ENCODE measurements around the gene ATP5F1E.
"Not testable (repeated sequence)": the region's sequence is repeated elsewhere in the genome, so short reads cannot be mapped to it uniquely, and the experiment has no call there.

The ATP5F1E gene

DNA sequence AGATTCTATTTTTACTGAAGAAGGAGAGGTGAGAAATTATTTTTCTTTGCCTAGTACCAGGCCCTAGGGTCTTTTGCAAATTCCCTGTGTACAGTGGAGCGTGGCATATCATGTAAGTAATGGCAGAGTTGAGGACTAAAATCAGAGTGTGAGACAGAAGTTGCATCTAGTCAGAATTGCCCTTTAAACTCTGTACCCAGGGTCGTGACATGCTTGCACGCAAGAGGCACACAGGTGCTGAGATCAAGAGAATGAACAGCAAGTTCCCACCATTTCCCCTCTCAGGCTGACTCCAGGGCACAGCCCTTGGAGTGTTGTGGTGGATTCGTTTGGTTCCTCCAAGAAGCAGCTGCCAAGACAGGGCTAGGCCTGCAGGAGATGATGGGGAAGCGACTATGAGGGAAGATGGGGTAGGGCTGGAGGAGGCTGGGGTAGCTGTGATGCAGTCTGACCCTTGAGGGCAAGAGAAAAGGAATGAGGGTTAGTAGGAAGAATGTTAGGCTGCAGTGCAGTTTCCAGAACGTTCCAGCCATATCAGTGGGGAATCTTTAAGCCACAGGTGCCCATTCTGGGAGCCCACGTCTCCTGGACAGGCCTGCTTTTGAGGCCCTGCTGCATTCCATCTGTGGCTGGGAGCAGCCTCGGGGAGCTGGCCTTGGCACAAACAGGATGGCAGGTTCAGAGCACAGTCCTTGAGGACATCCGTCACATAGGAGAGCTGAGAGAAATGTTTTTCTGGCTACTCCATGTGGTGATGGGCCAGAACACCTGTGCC, 44.2 kb downstream of the ATP5F1E start:
- no peak for DNase-seq

DNA sequence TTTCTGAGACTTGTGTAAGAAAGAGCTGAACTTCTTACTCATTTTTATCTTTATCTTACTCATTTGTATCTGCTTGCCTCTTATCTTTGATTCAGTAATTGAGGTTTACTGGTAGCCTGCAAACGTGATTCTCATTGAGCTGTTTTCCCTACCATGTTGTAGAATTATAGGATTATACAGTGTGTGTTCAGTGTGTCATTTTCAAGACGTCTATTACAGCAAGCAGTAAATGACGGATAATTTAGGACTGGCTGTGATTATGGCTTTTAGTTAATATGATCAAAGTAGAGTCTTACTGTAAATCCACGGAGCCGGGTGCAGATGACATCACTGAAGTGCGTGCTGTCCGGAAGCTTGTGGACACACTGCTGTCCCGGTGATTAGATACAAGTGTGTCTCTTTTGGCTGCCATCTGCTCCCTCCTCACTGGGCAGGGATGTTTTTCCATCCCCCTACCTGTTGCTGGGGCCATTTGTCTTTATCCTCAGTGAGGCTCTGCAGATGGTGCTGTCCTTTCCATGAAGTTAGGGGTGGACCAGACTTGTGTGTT, 45.1 kb downstream of the ATP5F1E start:
- no peak for DNase-seq

GRCh38 chr20:58986286-58986967, 45.7 kb downstream of the ATP5F1E start:
- no peak for DNase-seq

DNA sequence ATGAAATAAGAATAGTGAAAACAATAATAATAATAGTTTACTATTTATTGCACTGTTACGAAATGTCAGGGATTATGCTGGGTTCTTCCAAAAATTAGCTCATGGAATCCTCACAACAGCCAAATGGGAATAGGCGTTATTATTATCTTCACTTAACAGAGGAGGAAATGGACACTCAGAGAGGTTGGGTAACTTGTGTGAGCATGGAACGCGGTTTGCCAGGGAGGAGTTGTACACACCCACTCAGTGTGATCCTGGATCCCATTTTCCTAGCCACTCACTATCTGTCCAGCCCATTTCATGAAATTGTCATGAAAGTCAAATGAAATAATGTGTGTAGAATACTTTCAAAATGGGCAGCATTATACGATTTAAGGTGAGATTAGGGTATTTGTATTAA, 46.5 kb downstream of the ATP5F1E start:
- DNase-seq: no peak

DNA sequence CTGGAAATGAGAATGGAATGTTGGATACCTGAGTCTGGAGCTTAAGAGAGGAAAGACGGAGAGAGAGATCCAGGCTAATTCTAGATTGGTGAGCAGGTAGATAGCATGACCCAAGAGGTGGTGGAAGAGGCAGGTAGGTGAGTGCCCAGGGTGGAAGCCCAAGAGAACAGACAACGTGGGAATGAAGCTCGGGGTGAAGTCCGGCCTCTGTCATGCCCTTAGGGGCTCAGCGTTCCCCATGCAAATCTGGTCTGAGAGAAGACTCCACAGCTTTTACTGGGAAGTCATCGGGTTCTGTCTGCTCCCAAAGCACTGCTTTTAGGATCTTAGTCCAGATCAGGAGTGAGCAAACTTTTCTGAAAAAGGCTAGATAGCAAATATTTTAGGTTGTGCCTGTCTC, 47.4 kb downstream of the ATP5F1E start:
- DNase-seq: no peak

DNA sequence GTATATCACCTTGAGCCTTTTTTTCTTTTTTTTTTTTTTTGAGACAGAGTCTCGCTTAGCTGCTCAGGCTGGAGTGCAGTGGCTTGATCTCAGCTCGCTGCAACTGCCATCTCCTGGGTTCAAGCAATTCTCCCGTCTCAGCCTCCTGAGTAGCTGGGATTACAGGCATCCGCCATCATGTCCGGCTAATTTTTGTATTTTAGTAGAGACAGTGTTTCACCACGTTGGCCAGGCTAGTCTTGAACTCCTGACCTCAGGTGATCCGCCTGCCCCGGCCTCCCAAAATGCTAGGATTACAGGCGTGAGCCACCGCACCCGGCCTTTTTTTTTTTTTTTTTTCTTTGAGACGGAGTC, 49.0 kb downstream of the ATP5F1E start:
- not testable (repeated sequence) for DNase-seq

DNA sequence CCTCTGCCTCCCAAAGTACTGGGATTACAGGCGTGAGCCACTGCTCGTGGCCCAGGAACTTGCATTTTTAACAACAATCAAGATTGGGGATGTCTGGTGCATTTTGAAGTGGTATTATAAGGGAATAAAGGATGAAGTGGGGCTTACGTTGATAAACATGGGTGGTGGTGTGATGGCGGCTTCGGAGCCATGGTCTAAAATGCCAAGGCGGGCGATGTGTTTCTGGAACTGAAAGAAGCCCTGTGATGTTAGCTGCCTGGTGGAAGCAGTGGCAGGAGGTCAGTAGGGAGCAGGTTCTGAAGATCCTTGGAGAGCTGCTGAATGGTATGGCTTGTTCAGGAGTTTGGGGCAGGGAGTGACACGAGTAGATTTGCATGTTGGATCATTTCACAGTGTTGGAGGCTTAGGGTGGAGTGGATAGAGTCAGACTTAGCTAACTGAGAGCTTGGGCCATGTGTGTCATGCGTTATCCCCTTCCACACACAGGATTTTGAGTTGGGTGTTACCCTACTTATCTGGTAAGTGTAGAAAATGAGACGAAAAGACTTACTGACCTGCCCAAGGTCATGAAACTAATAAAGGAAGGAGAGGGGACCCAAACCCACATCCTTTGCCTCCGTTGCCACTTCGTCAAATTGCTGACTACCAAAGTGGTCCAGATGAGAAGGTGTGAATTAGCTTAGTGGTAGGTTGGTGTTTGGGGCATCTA, 49.6 kb downstream of the ATP5F1E start:
- no peak for DNase-seq

DNA sequence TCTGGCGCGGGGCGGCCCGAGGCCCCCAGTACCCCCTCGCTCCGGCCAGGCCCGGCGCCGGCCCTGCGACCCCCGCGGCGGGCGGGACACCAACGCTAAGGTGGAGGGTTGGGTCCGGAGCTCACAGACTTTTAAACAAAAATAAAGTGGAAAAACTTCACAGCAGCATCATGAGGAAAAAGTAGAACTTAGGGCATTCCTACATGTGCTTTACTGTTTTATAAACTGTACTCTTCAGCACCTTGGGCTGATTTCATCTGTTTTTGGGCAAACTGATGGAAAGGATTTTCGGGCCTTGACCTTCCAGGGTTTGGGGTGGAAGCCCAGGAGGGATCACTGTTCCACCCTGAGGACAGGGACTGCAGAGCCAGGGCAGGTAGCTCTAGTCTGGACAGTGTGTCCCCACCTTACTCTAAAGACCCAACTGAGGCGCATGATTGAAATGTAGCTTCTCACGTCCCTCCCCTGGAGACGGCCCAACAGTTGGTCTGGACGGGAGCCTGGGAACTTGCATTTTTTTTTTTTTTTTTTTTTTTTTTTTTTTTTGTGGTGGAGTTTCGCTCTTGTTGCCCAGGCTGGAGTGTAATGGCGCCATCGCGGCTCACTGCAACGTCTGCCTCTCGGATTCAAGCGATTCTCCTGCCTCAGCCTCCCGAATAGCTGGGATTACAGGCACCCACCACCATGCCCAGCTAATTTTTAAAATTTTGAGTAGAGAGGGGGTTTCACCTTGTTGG, 50.3 kb downstream of the ATP5F1E start:
- no peak for DNase-seq

GRCh38 chr20:58980711-58981627, 51.2 kb downstream of the ATP5F1E start, which contains the start of gene NELFCD:
Gene NELFCD (plus strand): TSS chr20:58981256. CDS start chr20:58981310, 54 bp downstream.
- peak; percentile 38 for DNase-seq

GRCh38 chr20:58978351-58979190, 53.6 kb downstream of the ATP5F1E start:
- no peak for DNase-seq

DNA sequence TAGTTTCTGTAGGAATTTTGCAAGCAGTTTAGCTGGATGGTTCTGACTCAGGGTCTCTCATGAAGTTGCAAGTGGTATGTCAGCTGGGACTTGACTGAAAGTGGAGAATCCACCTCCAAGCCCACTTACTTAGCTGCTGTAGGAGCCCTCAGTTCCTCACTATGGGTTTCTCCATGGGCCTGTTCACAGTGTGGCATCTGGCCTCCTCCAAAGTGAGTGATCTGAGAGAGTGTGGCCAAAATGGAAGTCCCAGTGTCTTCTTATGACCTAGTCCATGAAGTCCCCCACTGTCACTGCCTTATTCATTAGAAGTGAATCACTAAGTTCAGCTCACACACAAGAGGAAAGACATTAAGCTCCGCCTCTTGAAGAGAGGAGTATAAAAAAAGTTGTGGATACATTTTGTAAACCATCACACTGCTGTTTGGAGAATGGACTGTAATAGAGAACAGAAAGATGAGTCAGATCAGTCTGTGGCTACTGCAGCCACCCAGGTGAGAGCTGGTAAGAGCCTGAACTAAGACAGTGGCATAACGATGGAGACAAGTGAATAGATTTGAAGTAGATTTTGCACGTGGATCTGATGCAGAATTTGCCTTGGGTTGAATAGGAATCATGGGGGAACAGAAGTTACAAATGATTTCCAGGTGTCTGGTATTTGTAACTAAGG, 55.9 kb downstream of the ATP5F1E start:
- DNase-seq: no peak

Measured in NCI-H1048 (cell line).